Smooth muscle cell of the coronary artery (primary cell): ENCODE results near the gene SRC. TPM values are rescaled to one million over a fixed set of nuclear protein-coding genes. Genes with fewer than 3 reads are reported as not detected.

ENCODE experiments used
- total RNA-seq: library from RNA; depleted of rRNA; stranded (reverse); fragments of >200 nt; gene quantifications from 2 replicates; pipeline ENCODE4 v1.2.3, GENCODE V29; 2014; ENCODE audit warnings: low replicate concordance

The SRC gene
- total RNA-seq, result 11.4 and 21.4 TPM in 2 replicates

DNA sequence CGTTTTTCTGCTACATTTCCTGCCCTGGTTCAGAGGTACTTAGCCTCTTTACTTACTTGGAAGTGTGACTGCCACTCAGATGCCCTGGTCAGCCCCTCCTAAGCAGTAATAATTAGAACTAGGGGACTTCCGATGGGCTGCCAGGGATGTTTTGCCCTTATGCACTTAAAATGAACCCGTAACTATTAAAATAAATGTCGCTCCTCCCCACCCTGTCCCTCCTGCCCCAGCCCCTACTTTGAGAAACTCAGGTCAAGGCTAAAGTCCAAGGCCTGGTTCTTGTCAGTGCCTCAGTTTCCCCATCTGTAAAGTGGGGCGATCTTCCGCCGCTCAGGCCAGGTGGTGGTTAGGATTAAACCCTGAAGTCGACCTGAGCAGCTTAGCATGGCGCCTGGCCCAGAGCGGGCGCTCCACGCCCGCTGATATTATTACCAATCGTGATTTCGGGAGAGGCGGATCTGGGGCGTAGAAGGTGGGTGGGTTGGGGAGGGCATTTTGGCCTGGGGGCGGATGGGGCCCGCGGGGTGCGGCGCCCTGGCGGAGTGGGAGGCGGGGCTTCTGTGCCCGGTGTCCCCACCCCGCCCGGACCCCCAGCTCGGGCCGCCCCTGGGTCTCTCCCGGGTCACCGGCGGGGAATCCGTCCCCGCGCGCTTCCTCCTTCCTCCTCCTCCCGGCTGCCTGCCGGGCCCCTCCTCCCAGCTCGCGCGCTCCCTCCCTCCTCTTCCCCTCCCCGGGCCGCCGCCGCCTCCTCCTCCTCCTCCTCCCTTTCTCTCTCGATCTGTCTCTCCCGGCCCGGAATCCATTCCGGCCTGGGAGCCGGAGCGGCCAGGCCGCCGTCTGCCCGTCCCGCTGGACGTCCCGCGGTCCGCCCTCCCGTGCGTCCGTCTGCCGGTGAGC lies at the start of gene SRC:
Gene SRC (plus strand): TSS at position 802 of the 897 bp plus-strand sequence. CDS start 38,014 bp downstream, outside the sequence.

Other genes starting within 250 kb of the SRC start
- 182 and 241 TPM in 2 replicates for gene RPN2, start 166.8 kb upstream of the SRC start, total RNA-seq
- 0.35 and 1.1 TPM in 2 replicates for gene MROH8, start 166.6 kb upstream of the SRC start, total RNA-seq
- not detected in 2 replicates for gene GHRH, start 84.3 kb upstream of the SRC start, total RNA-seq
- 15.8 and 18.9 TPM in 2 replicates for gene MANBAL, start 56.5 kb upstream of the SRC start, total RNA-seq
- gene NNAT, start 175.1 kb downstream of the SRC start, total RNA-seq, result 0.23 TPM in 1 of 2 replicates, not detected in the other
- gene BLCAP, start 181.7 kb downstream of the SRC start, total RNA-seq, result 24.7 and 27.0 TPM in 2 replicates